ENCODE data around the gene PKP1.

PKP1 gene

GRCh38 chr1:201354901-201355295, 71.6 kb downstream of the PKP1 start:
- no peak for DNase-seq

- DNase-seq = no peak
Observed at GRCh38 chr1:201355471-201355870, 72.2 kb downstream of the PKP1 start.

GRCh38 chr1:201356236-201356635, 72.9 kb downstream of the PKP1 start:
- DNase-seq = no peak

- DNase-seq = no peak
Observed at GRCh38 chr1:201356701-201357100, 73.4 kb downstream of the PKP1 start.

- no peak for DNase-seq
Observed at GRCh38 chr1:201357211-201357610, 73.9 kb downstream of the PKP1 start.

- no peak for DNase-seq
Observed at GRCh38 chr1:201357636-201358348, 74.5 kb downstream of the PKP1 start.

GRCh38 chr1:201358596-201358995, 75.3 kb downstream of the PKP1 start:
- no peak for DNase-seq

GRCh38 chr1:201359031-201359872, 75.9 kb downstream of the PKP1 start:
- DNase-seq = no peak

- no peak for DNase-seq
Observed at GRCh38 chr1:201359873-201360210, 76.5 kb downstream of the PKP1 start.

GRCh38 chr1:201360486-201360885, 77.2 kb downstream of the PKP1 start:
- no peak for DNase-seq

- no peak for DNase-seq
Observed at GRCh38 chr1:201360901-201361651, 77.8 kb downstream of the PKP1 start.

- no peak for DNase-seq
Observed at GRCh38 chr1:201361652-201362504, 78.6 kb downstream of the PKP1 start.

GRCh38 chr1:201362906-201363305, 79.6 kb downstream of the PKP1 start:
- no peak for DNase-seq

GRCh38 chr1:201363467-201363866, 80.2 kb downstream of the PKP1 start:
- DNase-seq = no peak

- DNase-seq = no peak
Observed at GRCh38 chr1:201364808-201365105, 81.5 kb downstream of the PKP1 start.

- no peak for DNase-seq
Observed at GRCh38 chr1:201365251-201365650, 81.9 kb downstream of the PKP1 start.

GRCh38 chr1:201366696-201367095, 83.4 kb downstream of the PKP1 start:
- no peak for DNase-seq

GRCh38 chr1:201369209-201369608, 85.9 kb downstream of the PKP1 start:
- DNase-seq = no peak

- no peak for DNase-seq
Observed at GRCh38 chr1:201370500-201370899, 87.2 kb downstream of the PKP1 start.

- DNase-seq = no peak
Observed at GRCh38 chr1:201371276-201371675, 88.0 kb downstream of the PKP1 start.

- no peak for DNase-seq
Observed at GRCh38 chr1:201371792-201372191, 88.5 kb downstream of the PKP1 start.

GRCh38 chr1:201374364-201374763, 91.1 kb downstream of the PKP1 start:
- no peak for DNase-seq

GRCh38 chr1:201375169-201375568, 91.9 kb downstream of the PKP1 start:
- DNase-seq = no peak
